ENCODE data around the gene IFT80. TPM values are rescaled to one million over a fixed set of nuclear protein-coding genes. Genes with fewer than 3 reads are reported as not detected.

Gene IFT80
- total and polyA plus RNA-seq, 2 experiments from 2014 or later, result 14.1 to 33.0 TPM

DNA sequence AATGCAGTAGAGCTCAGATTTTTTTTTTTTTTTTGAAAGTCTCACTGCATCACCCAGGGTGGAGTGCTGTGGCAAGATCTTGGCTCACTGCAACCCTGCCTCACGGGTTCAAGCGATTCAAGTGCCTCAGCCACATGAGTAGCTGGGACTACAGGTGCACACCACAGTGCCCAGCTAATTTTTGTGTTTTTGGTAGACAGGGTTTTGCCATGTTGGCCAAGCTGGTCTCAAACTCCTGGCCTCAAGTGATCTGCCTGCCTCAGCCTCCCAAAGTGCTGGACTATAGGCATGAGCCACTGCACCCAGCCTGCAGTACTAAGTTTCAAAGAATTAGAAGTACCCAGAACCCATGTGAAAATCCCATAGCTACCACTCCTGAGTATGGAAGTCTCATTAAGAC, 36.1 kb upstream of the IFT80 start (continued):
- TF ChIP-seq CREB1 (CRISPR knock-in tag; IDR thresholded peaks at IDR 0.05; ENCODE audit: low read depth) (no peak), POLR2AphosphoS5 (IDR thresholded peaks at IDR 0.05; ENCODE audit: low read depth) (no peak), JUNB (IDR thresholded peaks at IDR 0.05; ENCODE audit: unreplicated experiment) (no peak), STAT1 (IDR thresholded peaks at IDR 0.05; ENCODE audit: unreplicated experiment) (no peak), NANOG (IDR thresholded peaks at IDR 0.05; ENCODE audit: borderline replicate concordance) (no peak), EZH2 (IDR thresholded peaks at IDR 0.05; ENCODE audit: low read depth, unreplicated experiment) (no peak), ZNF114 (CRISPR knock-in tag; IDR thresholded peaks at IDR 0.05) (no peak)
- TF ChIP-seq, protein P1, sequence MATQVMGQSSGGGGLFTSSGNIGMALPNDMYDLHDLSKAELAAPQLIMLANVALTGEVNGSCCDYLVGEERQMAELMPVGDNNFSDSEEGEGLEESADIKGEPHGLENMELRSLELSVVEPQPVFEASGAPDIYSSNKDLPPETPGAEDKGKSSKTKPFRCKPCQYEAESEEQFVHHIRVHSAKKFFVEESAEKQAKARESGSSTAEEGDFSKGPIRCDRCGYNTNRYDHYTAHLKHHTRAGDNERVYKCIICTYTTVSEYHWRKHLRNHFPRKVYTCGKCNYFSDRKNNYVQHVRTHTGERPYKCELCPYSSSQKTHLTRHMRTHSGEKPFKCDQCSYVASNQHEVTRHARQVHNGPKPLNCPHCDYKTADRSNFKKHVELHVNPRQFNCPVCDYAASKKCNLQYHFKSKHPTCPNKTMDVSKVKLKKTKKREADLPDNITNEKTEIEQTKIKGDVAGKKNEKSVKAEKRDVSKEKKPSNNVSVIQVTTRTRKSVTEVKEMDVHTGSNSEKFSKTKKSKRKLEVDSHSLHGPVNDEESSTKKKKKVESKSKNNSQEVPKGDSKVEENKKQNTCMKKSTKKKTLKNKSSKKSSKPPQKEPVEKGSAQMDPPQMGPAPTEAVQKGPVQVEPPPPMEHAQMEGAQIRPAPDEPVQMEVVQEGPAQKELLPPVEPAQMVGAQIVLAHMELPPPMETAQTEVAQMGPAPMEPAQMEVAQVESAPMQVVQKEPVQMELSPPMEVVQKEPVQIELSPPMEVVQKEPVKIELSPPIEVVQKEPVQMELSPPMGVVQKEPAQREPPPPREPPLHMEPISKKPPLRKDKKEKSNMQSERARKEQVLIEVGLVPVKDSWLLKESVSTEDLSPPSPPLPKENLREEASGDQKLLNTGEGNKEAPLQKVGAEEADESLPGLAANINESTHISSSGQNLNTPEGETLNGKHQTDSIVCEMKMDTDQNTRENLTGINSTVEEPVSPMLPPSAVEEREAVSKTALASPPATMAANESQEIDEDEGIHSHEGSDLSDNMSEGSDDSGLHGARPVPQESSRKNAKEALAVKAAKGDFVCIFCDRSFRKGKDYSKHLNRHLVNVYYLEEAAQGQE (IDR thresholded peaks at IDR 0.05; ENCODE audit: unreplicated experiment), result no peak
- TF ChIP-seq, protein P2, sequence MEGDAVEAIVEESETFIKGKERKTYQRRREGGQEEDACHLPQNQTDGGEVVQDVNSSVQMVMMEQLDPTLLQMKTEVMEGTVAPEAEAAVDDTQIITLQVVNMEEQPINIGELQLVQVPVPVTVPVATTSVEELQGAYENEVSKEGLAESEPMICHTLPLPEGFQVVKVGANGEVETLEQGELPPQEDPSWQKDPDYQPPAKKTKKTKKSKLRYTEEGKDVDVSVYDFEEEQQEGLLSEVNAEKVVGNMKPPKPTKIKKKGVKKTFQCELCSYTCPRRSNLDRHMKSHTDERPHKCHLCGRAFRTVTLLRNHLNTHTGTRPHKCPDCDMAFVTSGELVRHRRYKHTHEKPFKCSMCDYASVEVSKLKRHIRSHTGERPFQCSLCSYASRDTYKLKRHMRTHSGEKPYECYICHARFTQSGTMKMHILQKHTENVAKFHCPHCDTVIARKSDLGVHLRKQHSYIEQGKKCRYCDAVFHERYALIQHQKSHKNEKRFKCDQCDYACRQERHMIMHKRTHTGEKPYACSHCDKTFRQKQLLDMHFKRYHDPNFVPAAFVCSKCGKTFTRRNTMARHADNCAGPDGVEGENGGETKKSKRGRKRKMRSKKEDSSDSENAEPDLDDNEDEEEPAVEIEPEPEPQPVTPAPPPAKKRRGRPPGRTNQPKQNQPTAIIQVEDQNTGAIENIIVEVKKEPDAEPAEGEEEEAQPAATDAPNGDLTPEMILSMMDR (conservative IDR thresholded peaks at IDR 0.05; ENCODE audit: low read depth in 2 of 2), result no peak

DNA sequence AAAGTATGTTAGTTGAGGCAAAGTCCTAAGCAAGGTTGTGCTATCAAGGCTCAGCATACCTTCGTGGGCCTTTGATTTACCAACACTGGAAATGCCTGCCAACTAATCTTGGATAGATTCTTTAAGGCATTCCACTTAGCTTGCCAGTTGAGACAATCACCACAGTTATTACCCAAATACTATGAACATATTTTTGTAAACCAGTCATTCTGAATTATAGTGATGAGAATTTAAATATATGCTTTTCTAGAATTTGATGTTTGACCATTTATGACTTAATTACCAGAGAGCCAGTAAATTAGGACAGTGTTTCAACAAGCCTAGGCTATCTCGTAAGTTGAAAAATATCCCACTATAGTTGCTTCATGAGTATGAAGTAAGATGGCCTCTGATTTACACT, 35.0 kb upstream of the IFT80 start:
- peak overlapping the region; percentile 1; the same call in 1 of the 2 replicates for H3K27ac ChIP-seq (ENCODE audit: low read depth)
- TF ChIP-seq, protein P3, sequence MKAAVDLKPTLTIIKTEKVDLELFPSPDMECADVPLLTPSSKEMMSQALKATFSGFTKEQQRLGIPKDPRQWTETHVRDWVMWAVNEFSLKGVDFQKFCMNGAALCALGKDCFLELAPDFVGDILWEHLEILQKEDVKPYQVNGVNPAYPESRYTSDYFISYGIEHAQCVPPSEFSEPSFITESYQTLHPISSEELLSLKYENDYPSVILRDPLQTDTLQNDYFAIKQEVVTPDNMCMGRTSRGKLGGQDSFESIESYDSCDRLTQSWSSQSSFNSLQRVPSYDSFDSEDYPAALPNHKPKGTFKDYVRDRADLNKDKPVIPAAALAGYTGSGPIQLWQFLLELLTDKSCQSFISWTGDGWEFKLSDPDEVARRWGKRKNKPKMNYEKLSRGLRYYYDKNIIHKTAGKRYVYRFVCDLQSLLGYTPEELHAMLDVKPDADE (IDR thresholded peaks at IDR 0.05), result no peak
- TF ChIP-seq EZH2 (IDR thresholded peaks at IDR 0.05; ENCODE audit: low read depth, unreplicated experiment) (no peak), EZH2phosphoT487 (IDR thresholded peaks at IDR 0.05; ENCODE audit: unreplicated experiment) (no peak), ZNF114 (CRISPR knock-in tag; IDR thresholded peaks at IDR 0.05) (no peak), CREB1 (CRISPR knock-in tag; IDR thresholded peaks at IDR 0.05; ENCODE audit: low read depth) (no peak), POLR2AphosphoS5 (IDR thresholded peaks at IDR 0.05; ENCODE audit: low read depth) (no peak), NANOG (IDR thresholded peaks at IDR 0.05; ENCODE audit: borderline replicate concordance) (no peak)
- TF ChIP-seq, protein P2 (conservative IDR thresholded peaks at IDR 0.05; ENCODE audit: low read depth in 2 of 2), result no peak

More for the DNA sequence above, 35.0 kb upstream of the IFT80 start:
- no peaks in the 10 kb centered on the region for H3F3A ChIP-seq (replicated peaks; ENCODE audit: low read depth)
- no peak for ATAC-seq
- peaks cover 4% of the 10 kb centered on the region for H3K27me3 Mint-ChIP-seq (ENCODE audit: insufficient read depth, low read depth, poor library complexity)
- no peak overlapping the region for H3K4me3 Mint-ChIP-seq
- no peaks in the 10 kb centered on the region for H3K27me3 ChIP-seq (ENCODE audit: insufficient read depth)
- H3K36me3 ChIP-seq (ENCODE audit: insufficient read depth), result peaks cover 76% of the 10 kb centered on the region
- no peaks in the 10 kb centered on the region for H3K9me2 ChIP-seq (ENCODE audit: insufficient read depth)
- H3K36me3 Mint-ChIP-seq (ENCODE audit: low read depth), result peaks cover 77% of the 10 kb centered on the region
- peaks cover 30% of the 10 kb centered on the region for H4K20me1 ChIP-seq (replicated peaks; ENCODE audit: insufficient read depth)
- peaks cover 55% of the 10 kb centered on the region for H3K79me2 ChIP-seq (replicated peaks; ENCODE audit: insufficient read depth)
- H3K9me3 Mint-ChIP-seq, result no peaks in the 10 kb centered on the region
- no peak overlapping the region for H3K27ac Mint-ChIP-seq
- no peak overlapping the region for H3K4me3 ChIP-seq
- no peaks in the 10 kb centered on the region for H3K4me1 ChIP-seq (ENCODE audit: insufficient read depth)
- no peak for DNase-seq (ENCODE audit: low spot score)
- no peaks in the 10 kb centered on the region for H3K4me1 Mint-ChIP-seq
- no peak overlapping the region for H3K4me2 ChIP-seq
- H2AFZ ChIP-seq, result no peak overlapping the region

Data from GM23338 (cell line).